HepG2 (cell line): ENCODE measurements around the gene RPS2. TPM values are rescaled to one million over a fixed set of nuclear protein-coding genes. Genes with fewer than 3 reads are reported as not detected.

Experiments used
- CHD4 ChIP-seq: fragments of 200-600 bp; sonication (generic); IDR thresholded peaks from 2 replicates; pipeline ENCODE4 v1.7.0; 2017; ENCODE audit warnings: mild to moderate bottlenecking, low read length, borderline replicate concordance
- DDIT3 ChIP-seq: sonication (generic); formaldehyde crosslinking; IDR thresholded peaks from 2 replicates; pipeline ENCODE4 v1.4.0; 2020; ENCODE audit warnings: mild to moderate bottlenecking, missing genetic modification reagents
- ELF1 ChIP-seq: sonication (generic); formaldehyde crosslinking; IDR thresholded peaks from 2 replicates; pipeline ENCODE4 v1.4.0; 2020; ENCODE audit warnings: missing genetic modification reagents
- FOXP4 ChIP-seq: sonication (generic); formaldehyde crosslinking; IDR thresholded peaks from 2 replicates; pipeline ENCODE4 v1.4.0; 2020; ENCODE audit warnings: missing genetic modification reagents
- HNRNPLL ChIP-seq: fragments of 200-400 bp; formaldehyde crosslinking; IDR thresholded peaks from 2 replicates; pipeline ENCODE4 v1.6.1; 2017; ENCODE audit warnings: mild to moderate bottlenecking, low read depth, low read length; ENCODE audit not compliant: poor library complexity, severe bottlenecking
- HOXD1 ChIP-seq: sonication (generic); formaldehyde crosslinking; IDR thresholded peaks from 2 replicates; pipeline ENCODE4 v1.5.0; 2020; ENCODE audit warnings: missing genetic modification reagents
- MAFK ChIP-seq, 2 experiments: IDR thresholded peaks in 1 of 2; conservative IDR thresholded peaks in 1 of 2; 2 replicates each; pipeline ENCODE4 v1.6.1; 2011; ENCODE audit warnings: improper control_type of control experiment in 2 of 2, low read length in 2 of 2
- MBNL3 ChIP-seq: fragments of 250-450 bp; sonication (Bioruptor Pico); conservative IDR thresholded peaks from 2 replicates; pipeline ENCODE4 v1.8.0; 2022; ENCODE audit warnings: mild to moderate bottlenecking, inconsistent platforms
- NAIF1 ChIP-seq: sonication (generic); formaldehyde crosslinking; IDR thresholded peaks from 2 replicates; pipeline ENCODE4 v1.5.0; 2020; ENCODE audit warnings: mild to moderate bottlenecking, missing genetic modification reagents, borderline replicate concordance
- PAX8 ChIP-seq: sonication (generic); formaldehyde crosslinking; IDR thresholded peaks from 2 replicates; pipeline ENCODE4 v1.8.0; 2022; ENCODE audit warnings: mild to moderate bottlenecking, missing genetic modification reagents, borderline replicate concordance
- PHF8 ChIP-seq: sonication (generic); formaldehyde crosslinking; IDR thresholded peaks from 2 replicates; pipeline ENCODE4 v1.5.0; 2020; ENCODE audit warnings: missing genetic modification reagents
- RFXANK ChIP-seq: IDR thresholded peaks from 2 replicates; pipeline ENCODE4 v1.6.1; 2016
- SKIL ChIP-seq: sonication (generic); formaldehyde crosslinking; IDR thresholded peaks from 2 replicates; pipeline ENCODE4 v1.8.0; 2022; ENCODE audit warnings: missing genetic modification reagents, mild to moderate bottlenecking, moderate library complexity, borderline replicate concordance
- SOX5 ChIP-seq: IDR thresholded peaks from 2 replicates; pipeline ENCODE4 v1.6.1; 2016; ENCODE audit warnings: borderline replicate concordance
- TAF1 ChIP-seq: sonication (generic); formaldehyde crosslinking; IDR thresholded peaks from 2 replicates; pipeline ENCODE4 v1.4.0; 2020; ENCODE audit warnings: missing genetic modification reagents
- THAP7 ChIP-seq: sonication (generic); formaldehyde crosslinking; IDR thresholded peaks from 2 replicates; pipeline ENCODE4 v1.8.1; 2023; ENCODE audit warnings: mild to moderate bottlenecking, missing genetic modification reagents
- ZBTB21 ChIP-seq: sonication (generic); formaldehyde crosslinking; IDR thresholded peaks from 2 replicates; pipeline ENCODE4 v1.4.0; 2020; ENCODE audit warnings: missing genetic modification reagents
- ZNF121 ChIP-seq: sonication (generic); formaldehyde crosslinking; IDR thresholded peaks from 2 replicates; pipeline ENCODE4 v1.5.0; 2020; ENCODE audit warnings: mild to moderate bottlenecking, missing genetic modification reagents
- ZNF136 ChIP-seq: sonication (generic); formaldehyde crosslinking; IDR thresholded peaks from 2 replicates; pipeline ENCODE4 v1.8.1; 2022; ENCODE audit warnings: low read depth, mild to moderate bottlenecking, moderate library complexity, missing genetic modification reagents
- ZNF329 ChIP-seq: sonication (generic); formaldehyde crosslinking; IDR thresholded peaks from 2 replicates; pipeline ENCODE4 v1.9.0; 2021; ENCODE audit warnings: low read depth, mild to moderate bottlenecking, missing genetic modification reagents
- ZNF333 ChIP-seq: sonication (generic); formaldehyde crosslinking; IDR thresholded peaks from 2 replicates; pipeline ENCODE4 v1.4.0; 2020; ENCODE audit warnings: mild to moderate bottlenecking, missing genetic modification reagents, borderline replicate concordance
- ZNF432 ChIP-seq: sonication (generic); formaldehyde crosslinking; IDR thresholded peaks from 2 replicates; pipeline ENCODE4 v1.5.0; 2020; ENCODE audit warnings: missing genetic modification reagents, mild to moderate bottlenecking, borderline replicate concordance
- ZNF512 ChIP-seq: sonication (generic); formaldehyde crosslinking; IDR thresholded peaks from 2 replicates; pipeline ENCODE4 v1.4.0; 2020; ENCODE audit warnings: mild to moderate bottlenecking, missing genetic modification reagents
- ZNF549 ChIP-seq: sonication (generic); formaldehyde crosslinking; IDR thresholded peaks from 2 replicates; pipeline ENCODE4 v1.5.0; 2020; ENCODE audit warnings: missing genetic modification reagents
- polyA plus RNA-seq, 8 experiments: library from polyadenylated mRNA; depleted of rRNA in 3 of 8; stranded (reverse) in 7 of 8; unstranded in 1 of 8; fragments of >200 nt; fragmentation: Illumina TruSeq in 4 of 8; extraction: Trizol in 4 of 8; gene quantifications; 2 replicates each; pipeline versions ENCODE4 v1.2.1 to v1.2.3, GENCODE V29; 2011 to 2016; ENCODE audit warnings: low read depth in 4 of 8, missing spikeins in 1 of 8, mixed read lengths in 1 of 8; ENCODE audit not compliant: insufficient read depth in 1 of 8
- total RNA-seq, 5 experiments: library from RNA; depleted of rRNA; stranded (reverse); fragments of >200 nt; fragmentation: Illumina TruSeq; extraction: Trizol; gene quantifications; 2 replicates each; pipeline ENCODE4 v1.2.3, GENCODE V29; 2016; ENCODE audit warnings: low read depth in 1 of 5

Gene RPS2
- total and polyA plus RNA-seq, 2 of the 13 experiments (the other 11 are each of a cell fraction or from before 2014, with no cell fraction given): 1,908 to 4,514 TPM

GRCh38 chr16:1929578-1930337 lies 34.9 kb downstream of the RPS2 start (continued):
- TF ChIP-seq PAX8 (CRISPR knock-in tag): peak; percentile 89; the same call in 1 of the 2 replicates
- TF ChIP-seq THAP7 (CRISPR knock-in tag): peak; percentile 67; the same call in 1 of the 2 replicates
- TF ChIP-seq ZNF329 (CRISPR knock-in tag): no peak
- no peak; the same call in 1 of the 2 replicates for TF ChIP-seq HOXD1 (CRISPR knock-in tag)
- TF ChIP-seq TAF1 (CRISPR knock-in tag): 0 out of 2 replicates have a peak, but pooled peaks have one; percentile 24
- no peak for TF ChIP-seq MAFK (conservative IDR thresholded peaks at IDR 0.05 in 1 of 2, IDR thresholded peaks at IDR 0.05 in 1 of 2; ENCODE audit: low read length in 2 of 2)
- no peak for TF ChIP-seq RFXANK (CRISPR knock-in tag)
- no peak for TF ChIP-seq CHD4
- no peak for TF ChIP-seq FOXP4 (CRISPR knock-in tag)
- TF ChIP-seq ELF1 (CRISPR knock-in tag): no peak
- TF ChIP-seq NAIF1 (CRISPR knock-in tag): no peak
- TF ChIP-seq ZNF549: 0 out of 2 replicates have a peak, but pooled peaks have one; percentile 26
- no peak for TF ChIP-seq SKIL (CRISPR knock-in tag)
- no peak for TF ChIP-seq ZNF121
- TF ChIP-seq ZNF512: no peak
- no peak for TF ChIP-seq ZNF432 (CRISPR knock-in tag)
- no peak for TF ChIP-seq SOX5 (CRISPR knock-in tag)
- no peak for TF ChIP-seq ZNF333 (CRISPR knock-in tag)
- TF ChIP-seq MBNL3 (CRISPR knock-in tag): no peak
- no peak for TF ChIP-seq ZNF136 (CRISPR knock-in tag)
- no peak for TF ChIP-seq DDIT3 (CRISPR knock-in tag)
- peak; percentile 67; the same call in 1 of the 2 replicates for TF ChIP-seq PHF8 (CRISPR knock-in tag)
- no peak for TF ChIP-seq HNRNPLL
- no peak for TF ChIP-seq ZBTB21
